IPS DF 6.9 (cell line): ENCODE results near the gene SGTA.
"Not testable (repeated sequence)": the region's sequence is repeated elsewhere in the genome, so short reads cannot be mapped to it uniquely, and the experiment has no call there.

Experiments
- DNase-seq: peaks from one replicate; pipeline ENCODE4 v3.0.0-alpha.2; 2013; ENCODE audit warnings: low read depth, low spot score
- H3K27ac ChIP-seq: one replicate; pipeline ENCODE4 v1.5.1; 2013; ENCODE audit warnings: low read length, control low read depth
- H3K27me3 ChIP-seq: 2 replicates; pipeline ENCODE4 v1.6.1; 2013; ENCODE audit warnings: mild to moderate bottlenecking, low read length; ENCODE audit not compliant: control insufficient read depth, insufficient read depth
- H3K36me3 ChIP-seq: 2 replicates; pipeline ENCODE4 v1.6.1; 2013; ENCODE audit warnings: low read length; ENCODE audit not compliant: control insufficient read depth, insufficient read depth
- H3K4me1 ChIP-seq: 2 replicates; pipeline ENCODE4 v1.6.1; 2013; ENCODE audit warnings: low read length; ENCODE audit not compliant: control insufficient read depth, insufficient read depth
- H3K4me3 ChIP-seq: 2 replicates; pipeline ENCODE4 v1.5.1; 2013; ENCODE audit warnings: mild to moderate bottlenecking, low read length
- H3K9me3 ChIP-seq: 2 replicates; pipeline ENCODE4 v1.6.1; 2013; ENCODE audit warnings: low read length, inconsistent platforms; ENCODE audit not compliant: control insufficient read depth, insufficient read depth
- WGBS: extraction: QIAGEN DNeasy Blood & Tissue Kit; methylation state at CpG from one replicate; pipeline ENCODE4 v1.1.7; 2013; ENCODE audit warnings: mixed read lengths, missing lambda C conversion rate; ENCODE audit not compliant: insufficient read length, insufficient coverage; 5-methylcytosine and 5-hydroxymethylcytosine counted together

Gene SGTA

GRCh38 chr19:2800506-2800905 lies 17.4 kb upstream of the SGTA start:
- H3K27ac ChIP-seq, result no peak overlapping the region
- no peaks in the 10 kb centered on the region for H3K4me1 ChIP-seq
- no peak for DNase-seq
- H3K27me3 ChIP-seq, result no peaks in the 10 kb centered on the region
- WGBS, result no CpG with 5 or more reads among the region's 22 CpGs
- H3K36me3 ChIP-seq, result peaks cover 42% of the 10 kb centered on the region
- H3K9me3 ChIP-seq, result no peaks in the 10 kb centered on the region
- no peak overlapping the region for H3K4me3 ChIP-seq

GRCh38 chr19:2799273-2800020 lies 16.4 kb upstream of the SGTA start:
- whole genome bisulfite sequencing, result no CpG with 5 or more reads among the region's 41 CpGs
- no peaks in the 10 kb centered on the region for H3K9me3 ChIP-seq
- no peaks in the 10 kb centered on the region for H3K27me3 ChIP-seq
- H3K4me1 ChIP-seq, result no peaks in the 10 kb centered on the region
- no peak overlapping the region for H3K27ac ChIP-seq
- H3K36me3 ChIP-seq, result peaks cover 42% of the 10 kb centered on the region
- no peak overlapping the region for H3K4me3 ChIP-seq
- DNase-seq, result no peak

- Histone ChIP-seq H3K27ac (no peak overlapping the region), H3K4me1 (no peaks in the 10 kb centered on the region), H3K4me3 (no peak overlapping the region), H3K36me3 (peaks cover 42% of the 10 kb centered on the region), H3K9me3 (no peaks in the 10 kb centered on the region), H3K27me3 (no peaks in the 10 kb centered on the region)
- WGBS, result no CpG with 5 or more reads among the region's 7 CpGs
- DNase-seq, result no peak
These were observed 15.7 kb upstream of the SGTA start for GRCh38 chr19:2798733-2799132.

- no peak for DNase-seq
- no peaks in the 10 kb centered on the region for H3K9me3 ChIP-seq
- no peaks in the 10 kb centered on the region for H3K27me3 ChIP-seq
- no peak overlapping the region for H3K4me3 ChIP-seq
- H3K36me3 ChIP-seq, result peaks cover 44% of the 10 kb centered on the region
- no CpG with 5 or more reads among the region's 16 CpGs for WGBS
- no peak overlapping the region for H3K27ac ChIP-seq
- H3K4me1 ChIP-seq, result no peaks in the 10 kb centered on the region
These were observed 15.1 kb upstream of the SGTA start for GRCh38 chr19:2798158-2798685.

GRCh38 chr19:2797280-2797679 lies 14.2 kb upstream of the SGTA start:
- Histone ChIP-seq H3K4me3 (no peak overlapping the region), H3K9me3 (no peaks in the 10 kb centered on the region), H3K4me1 (no peaks in the 10 kb centered on the region), H3K36me3 (peaks cover 41% of the 10 kb centered on the region), H3K27ac (no peak overlapping the region), H3K27me3 (no peaks in the 10 kb centered on the region)
- WGBS, result no CpG with 5 or more reads among the region's 15 CpGs
- no peak for DNase-seq

GRCh38 chr19:2796659-2797266 lies 13.7 kb upstream of the SGTA start:
- H3K9me3 ChIP-seq, result no peaks in the 10 kb centered on the region

GRCh38 chr19:2795827-2796658 lies 13.0 kb upstream of the SGTA start:
- no peaks in the 10 kb centered on the region for H3K9me3 ChIP-seq
- H3K27me3 ChIP-seq, result no peaks in the 10 kb centered on the region
- H3K4me3 ChIP-seq, result no peak overlapping the region
- H3K4me1 ChIP-seq, result no peaks in the 10 kb centered on the region
- WGBS, result no CpG with 5 or more reads among the region's 27 CpGs
- H3K36me3 ChIP-seq, result peaks cover 46% of the 10 kb centered on the region
- H3K27ac ChIP-seq, result no peak overlapping the region
- DNase-seq, result no peak

More at GRCh38 chr19:2796659-2797266, 13.7 kb upstream of the SGTA start:
- Histone ChIP-seq H3K4me3 (no peak overlapping the region), H3K36me3 (peaks cover 40% of the 10 kb centered on the region), H3K4me1 (no peaks in the 10 kb centered on the region), H3K27me3 (no peaks in the 10 kb centered on the region), H3K27ac (no peak overlapping the region)
- no CpG with 5 or more reads among the region's 23 CpGs for WGBS
- DNase-seq, result no peak

- no peaks in the 10 kb centered on the region for H3K9me3 ChIP-seq
- no peak for DNase-seq
- peaks cover 36% of the 10 kb centered on the region for H3K36me3 ChIP-seq
- H3K4me3 ChIP-seq, result no peak overlapping the region
- no peaks in the 10 kb centered on the region for H3K27me3 ChIP-seq
- H3K4me1 ChIP-seq, result no peaks in the 10 kb centered on the region
- H3K27ac ChIP-seq, result no peak overlapping the region
- no CpG with 5 or more reads among the region's 12 CpGs for WGBS
These were observed 10.5 kb upstream of the SGTA start for GRCh38 chr19:2793577-2793976.

- Histone ChIP-seq H3K27ac (no peak overlapping the region), H3K9me3 (no peaks in the 10 kb centered on the region), H3K27me3 (no peaks in the 10 kb centered on the region), H3K4me3 (no peak overlapping the region), H3K4me1 (no peaks in the 10 kb centered on the region), H3K36me3 (peaks cover 35% of the 10 kb centered on the region)
- WGBS, result no CpG with 5 or more reads among the region's 7 CpGs
- no peak for DNase-seq
These were observed 10.1 kb upstream of the SGTA start for GRCh38 chr19:2793126-2793525.

- H3K27ac ChIP-seq, H3K4me1 ChIP-seq, H3K4me3 ChIP-seq, DNase-seq, H3K27me3 ChIP-seq, H3K9me3 ChIP-seq: not testable (repeated sequence)
- peaks cover 35% of the 10 kb centered on the region for H3K36me3 ChIP-seq
- WGBS, result no CpG with 5 or more reads among the region's 10 CpGs
These were observed 9.6 kb upstream of the SGTA start for GRCh38 chr19:2792666-2793065.
